ENCODE results near the gene FFAR3.

The FFAR3 gene

GRCh38 chr19:35404879-35405622 is 46.8 kb downstream of the FFAR3 start:
- no peak for DNase-seq

GRCh38 chr19:35407619-35408018 is 49.4 kb downstream of the FFAR3 start:
- DNase-seq: no peak

GRCh38 chr19:35408284-35409171 is 50.3 kb downstream of the FFAR3 start:
- DNase-seq: no peak

- no peak for DNase-seq
Observed at GRCh38 chr19:35409191-35409590, 50.9 kb downstream of the FFAR3 start.
